HCT116 (cell line): Measurements from ENCODE around the gene ZNF692. TPM values are rescaled to one million over a fixed set of nuclear protein-coding genes. Genes with fewer than 3 reads are reported as not detected.

Source experiments
- ATAC-seq: fragments of 200-7000 bp; cut with Tn5 transposase; 2 replicates; pipeline ENCODE4 v1.9.1; 2020; ENCODE audit warnings: mild to moderate bottlenecking, moderate library complexity
- BruUV-seq: library from RNA; stranded (reverse); fragments of 400-500 nt; replicated peaks from 2 replicates; lab custom pipeline; 2021; lab: Mats Ljungman, UMichigan
- CTCF ChIA-PET: fragments of 300-600 bp; sonication (Branson Sonifier 250); formaldehyde crosslinking; loops from one replicate; lab custom pipeline; 2021; ENCODE audit warnings: antibody characterized with exemption; lab: Charles Lee
- POLR2A ChIA-PET: fragments of 300-600, 350-600 bp; sonication (Branson Sonifier 250); formaldehyde crosslinking; loops from one replicate; lab custom pipeline; 2021; ENCODE audit warnings: antibody characterized with exemption; lab: Charles Lee
- RAD21 ChIA-PET, 2 experiments: fragments of 300-600 bp; sonication (Branson Sonifier 250); formaldehyde crosslinking; loops; one replicate each; lab custom pipeline; 2023; ENCODE audit warnings: low total read pairs in 2 of 2; ENCODE audit not compliant: uncharacterized antibody in 2 of 2, unreplicated experiment in 2 of 2, low non-redundant PET in 1 of 2; lab: Charles Lee
- DNase-seq: peaks from one replicate; pipeline ENCODE4 v3.0.0-alpha.2; 2010; ENCODE audit warnings: low read depth, low spot score
- H2AFZ ChIP-seq: fragments of 200-600 bp; shearing (Covaris generic), sonication (generic); 2 replicates; pipeline ENCODE4 v1.6.1; 2017; ENCODE audit warnings: low read depth, mixed run types, mixed read lengths, antibody characterized with exemption, low read length; ENCODE audit not compliant: poor library complexity, severe bottlenecking
- H3K27ac ChIP-seq: 2 replicates; pipeline ENCODE4 v1.5.1; 2012; ENCODE audit warnings: low read depth, low read length
- H3K27me3 ChIP-seq: fragments of 200-600 bp; sonication (generic); 2 replicates; pipeline ENCODE4 v1.6.1; 2016; ENCODE audit warnings: mixed run types, low read length, mixed read lengths; ENCODE audit not compliant: insufficient read depth
- H3K36me3 ChIP-seq, 2 experiments: fragments of 200-500 bp in 1 of 2; fragments of 200-600 bp in 1 of 2; sonication (Bioruptor generic) in 1 of 2; sonication (generic) in 1 of 2; 2 replicates each; pipeline versions ENCODE4 v1.5.1 to v1.6.1; 2014 to 2016; ENCODE audit warnings: low read length in 2 of 2, inconsistent platforms in 1 of 2, mixed read lengths in 1 of 2, mixed run types in 1 of 2; ENCODE audit not compliant: insufficient read depth in 2 of 2, control insufficient read depth in 1 of 2
- H3K4me1 ChIP-seq, 2 experiments: fragments of 200-600 bp in 1 of 2; sonication (generic) in 1 of 2; 2 replicates each; pipeline versions ENCODE4 v1.5.1 to v1.6.1; 2012 to 2017; ENCODE audit warnings: low read length in 2 of 2, inconsistent platforms in 1 of 2, mild to moderate bottlenecking in 1 of 2, mixed read lengths in 1 of 2, mixed run types in 1 of 2, moderate library complexity in 1 of 2; ENCODE audit not compliant: insufficient read depth in 2 of 2, control insufficient read depth in 1 of 2
- H3K4me2 ChIP-seq: fragments of 200-600 bp; sonication (generic); 2 replicates; pipeline ENCODE4 v1.6.1; 2017; ENCODE audit warnings: mixed run types, low read length, mixed read lengths
- H3K4me3 ChIP-seq, 2 experiments: fragments of 200-600 bp in 1 of 2; sonication (generic) in 1 of 2; replicated peaks in 1 of 2; 2 replicates each; pipeline ENCODE4 v1.5.1; 2011 to 2016; ENCODE audit warnings: low read length in 2 of 2, control low read depth in 1 of 2, low read depth in 1 of 2, mild to moderate bottlenecking in 1 of 2, mixed read lengths in 1 of 2, mixed run types in 1 of 2
- H3K79me2 ChIP-seq: fragments of 200-600 bp; sonication (generic); 2 replicates; pipeline ENCODE4 v1.6.1; 2017; ENCODE audit warnings: mild to moderate bottlenecking, mixed run types, low read length, moderate library complexity, mixed read lengths; ENCODE audit not compliant: insufficient read depth
- H3K9ac ChIP-seq: fragments of 200-600 bp; sonication (generic); 2 replicates; pipeline ENCODE4 v1.6.1; 2016; ENCODE audit warnings: low read length, mixed read lengths
- H3K9me2 ChIP-seq: fragments of 200-600 bp; sonication (generic), shearing (Covaris generic); 2 replicates; pipeline ENCODE4 v1.6.1; 2017; ENCODE audit warnings: mixed run types, mild to moderate bottlenecking, moderate library complexity; ENCODE audit not compliant: insufficient read depth
- H3K9me3 ChIP-seq, 2 experiments: fragments of 200-500 bp in 1 of 2; fragments of 200-600 bp in 1 of 2; sonication (Bioruptor generic) in 1 of 2; sonication (generic) in 1 of 2; 2 replicates each; pipeline ENCODE4 v1.6.1; 2014 to 2017; ENCODE audit warnings: low read length in 2 of 2, mixed read lengths in 2 of 2, inconsistent platforms in 1 of 2, low read depth in 1 of 2, mild to moderate bottlenecking in 1 of 2, mixed run types in 1 of 2, moderate library complexity in 1 of 2; ENCODE audit not compliant: control insufficient read depth in 1 of 2, insufficient read depth in 1 of 2
- H4K20me1 ChIP-seq: fragments of 200-600 bp; sonication (generic), shearing (Covaris generic); 2 replicates; pipeline ENCODE4 v1.6.1; 2017; ENCODE audit warnings: mixed run types, mild to moderate bottlenecking, moderate library complexity; ENCODE audit not compliant: insufficient read depth
- CTCF ChIP-seq, 3 experiments: fragments of 200-600 bp in 1 of 3; sonication (generic) in 1 of 3; IDR thresholded peaks in 2 of 3; conservative IDR thresholded peaks in 1 of 3; 2 replicates each; pipeline ENCODE4 v1.5.1; 2012 to 2017; ENCODE audit warnings: low read depth in 2 of 3, low read length in 2 of 3, antibody characterized with exemption in 1 of 3, borderline replicate concordance in 1 of 3, control low read depth in 1 of 3, mild to moderate bottlenecking in 1 of 3, mixed read lengths in 1 of 3, mixed run types in 1 of 3, moderate library complexity in 1 of 3; ENCODE audit not compliant: insufficient read depth in 1 of 3
- EGR1 ChIP-seq: IDR thresholded peaks from 2 replicates; pipeline ENCODE4 v1.6.1; 2012; ENCODE audit warnings: low read depth
- ELF1 ChIP-seq: IDR thresholded peaks from 2 replicates; pipeline ENCODE4 v1.6.1; 2012; ENCODE audit warnings: low read depth, borderline replicate concordance
- EZH2phosphoT487 ChIP-seq: fragments of 200-600 bp; IDR thresholded peaks from 2 replicates; pipeline ENCODE4 v1.6.1; 2018; ENCODE audit warnings: antibody characterized with exemption, borderline replicate concordance
- FOSL1 ChIP-seq: IDR thresholded peaks from 2 replicates; pipeline ENCODE4 v1.6.1; 2012; ENCODE audit warnings: low read depth
- SIN3A ChIP-seq: IDR thresholded peaks from 2 replicates; pipeline ENCODE4 v1.6.1; 2012; ENCODE audit warnings: low read depth
- SP1 ChIP-seq: IDR thresholded peaks from 2 replicates; pipeline ENCODE4 v1.6.1; 2012; ENCODE audit warnings: low read depth
- intact Hi-C: fragments of 100-400 bp; cut with micrococcal nuclease; formaldehyde crosslinking; loops from 2 replicates; pipeline ENCODE4 v1.10.0; 2022
- total RNA-seq: library from RNA; stranded (reverse); gene quantifications from one replicate; pipeline ENCODE4 v1.2.1, GENCODE V29; 2021; ENCODE audit not compliant: unreplicated experiment

ZNF692 gene
- total RNA-seq, 1 experiment from 2014 or later, result 76.2 TPM

DNA sequence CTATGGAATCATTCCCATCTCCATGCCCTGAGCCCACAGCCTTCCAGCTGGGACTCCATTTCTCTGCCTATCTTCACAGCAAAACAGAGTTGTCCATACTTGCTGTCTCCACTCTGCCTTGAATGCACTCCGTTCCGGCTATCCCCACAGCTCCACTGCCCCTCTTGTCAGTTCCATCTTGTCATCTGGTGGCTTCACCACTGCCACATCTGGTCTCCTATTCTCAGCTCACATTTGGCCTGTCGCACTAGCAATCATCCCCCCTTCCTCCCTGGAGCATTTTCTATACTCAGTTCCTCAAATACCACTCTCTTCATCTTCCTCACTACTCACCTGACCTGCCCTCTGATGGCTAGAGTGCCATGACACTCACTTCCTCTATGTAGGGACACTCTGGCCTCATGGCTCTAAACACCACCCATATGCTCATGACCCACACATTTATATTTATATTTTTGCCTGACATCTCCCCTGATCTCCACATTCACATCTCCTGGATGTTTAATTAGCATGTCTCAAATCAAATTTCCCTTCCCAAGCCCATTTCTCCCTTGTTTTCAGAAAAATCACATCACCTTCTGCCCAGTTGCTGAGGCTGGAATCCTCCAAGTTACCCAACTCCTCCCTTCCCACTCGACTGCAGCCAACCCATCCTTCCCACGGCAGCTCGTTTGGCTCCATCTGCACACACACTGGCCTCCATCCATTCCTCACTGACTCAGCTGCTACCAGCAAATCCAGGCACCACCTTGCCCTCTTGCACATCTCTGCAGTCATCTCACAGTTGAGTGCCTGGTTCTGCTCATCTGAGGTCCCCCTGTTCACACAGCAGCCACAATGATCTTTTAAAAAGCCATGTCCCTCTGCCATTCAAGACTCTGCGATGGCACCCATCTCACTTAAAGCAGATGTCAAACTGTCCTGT lies 6.1 kb downstream of the ZNF692 start:
- intact Hi-C loops, result no loop called here
- BruUV-seq, result no TSS peak
- no peaks in the 10 kb centered on the region for H3K9me3 ChIP-seq
- CTCF ChIA-PET, result no interaction called here
- no peaks in the 10 kb centered on the region for H4K20me1 ChIP-seq
- no peak for ATAC-seq
- no peak overlapping the region for H2AFZ ChIP-seq
- H3K4me2 ChIP-seq, result no peak overlapping the region
- H3K4me3 ChIP-seq, result no peak overlapping the region
- POLR2A ChIA-PET, result no interaction called here
- H3K9me2 ChIP-seq, result no peaks in the 10 kb centered on the region
- peaks cover 25% of the 10 kb centered on the region; the same call in 1 of the 2 replicates for H3K79me2 ChIP-seq
- H3K9ac ChIP-seq, result no peak overlapping the region
- no peak overlapping the region for H3K27ac ChIP-seq
- RAD21 ChIA-PET, result no interaction called here
- peaks cover 13 to 48% of the 10 kb centered on the region in 2 experiments; a peak in 3 of 4 replicates for H3K36me3 ChIP-seq
- no peaks in the 10 kb centered on the region for H3K27me3 ChIP-seq
- H3K4me1 ChIP-seq, result peaks cover 7 to 8% of the 10 kb centered on the region in 2 experiments; a peak in 3 of 4 replicates
- DNase-seq, result no peak
- TF ChIP-seq FOSL1 (no peak), SIN3A (no peak), EGR1 (no peak), EZH2phosphoT487 (no peak), CTCF (IDR thresholded peaks at IDR 0.05 in 2 of 3, conservative IDR thresholded peaks at IDR 0.05 in 1 of 3; ENCODE audit: borderline replicate concordance in 1 of 3, insufficient read depth in 1 of 3, low read depth in 2 of 3, low read length in 2 of 3) (no peak)

DNA sequence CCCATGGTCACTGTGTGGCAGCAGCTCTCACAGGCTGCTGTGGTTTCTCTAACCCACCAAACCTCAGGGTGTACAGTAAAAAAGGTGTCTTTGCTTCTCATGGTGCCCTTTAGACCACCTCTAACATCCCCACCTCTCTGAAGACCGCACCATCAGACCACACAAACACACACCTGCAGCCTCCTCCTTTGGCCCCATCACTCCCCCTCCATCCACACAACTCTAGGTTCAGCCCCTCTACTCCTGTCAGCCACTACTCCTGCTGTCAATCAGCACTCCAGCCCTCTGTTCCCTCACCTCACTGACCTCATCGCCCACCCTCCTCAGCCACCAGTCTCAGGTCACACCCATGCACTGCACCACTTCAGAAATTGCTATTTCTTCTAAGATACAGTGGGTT lies 7.5 kb downstream of the ZNF692 start:
- ChIA-PET POLR2A (no interaction called here), RAD21 (no interaction called here), CTCF (no interaction called here)
- intact Hi-C loops, result no loop called here
- H3K27me3 ChIP-seq, result no peaks in the 10 kb centered on the region
- no TSS peak for BruUV-seq
- H2AFZ ChIP-seq, result no peak overlapping the region
- no peaks in the 10 kb centered on the region for H3K9me2 ChIP-seq
- no peaks in the 10 kb centered on the region for H3K9me3 ChIP-seq
- H3K4me3 ChIP-seq, result no peak overlapping the region
- no peak overlapping the region for H3K4me2 ChIP-seq
- ATAC-seq, result no peak
- H3K4me1 ChIP-seq, result no peaks in the 10 kb centered on the region
- no peak overlapping the region; the same call in 1 of the 2 replicates for H3K27ac ChIP-seq
- H3K9ac ChIP-seq, result no peak overlapping the region
- H3K79me2 ChIP-seq, result peaks cover 11% of the 10 kb centered on the region; the same call in 1 of the 2 replicates
- TF ChIP-seq FOSL1 (no peak), ELF1 (no peak), SP1 (no peak)
- no peak for DNase-seq
- peaks cover 13 to 47% of the 10 kb centered on the region in 2 experiments; a peak in 3 of 4 replicates for H3K36me3 ChIP-seq
- no peaks in the 10 kb centered on the region for H4K20me1 ChIP-seq
